Chondrocyte (in vitro differentiated cells): ENCODE results near the gene PGBD1. TPM values are rescaled to one million over a fixed set of nuclear protein-coding genes. Genes with fewer than 3 reads are reported as not detected.

ENCODE experiments used
- DNase-seq: peaks from one replicate; pipeline ENCODE4 v3.0.0; 2021; ENCODE audit warnings: mixed read lengths, low spot score
- H3K27ac Mint-ChIP-seq: one replicate; pipeline ENCODE4 v1.8.0; 2021; ENCODE audit warnings: mild to moderate bottlenecking, moderate library complexity, mixed read lengths; ENCODE audit not compliant: unreplicated experiment
- H3K27me3 Mint-ChIP-seq: 2 replicates; pipeline ENCODE4 v1.8.0; 2021; ENCODE audit warnings: low read depth, mixed read lengths
- H3K36me3 Mint-ChIP-seq: 2 replicates; pipeline ENCODE4 v1.8.0; 2021; ENCODE audit warnings: low read depth, mixed read lengths
- H3K4me1 Mint-ChIP-seq: 2 replicates; pipeline ENCODE4 v1.8.0; 2021; ENCODE audit warnings: low read depth, mild to moderate bottlenecking, mixed read lengths
- H3K4me3 Mint-ChIP-seq: one replicate; pipeline ENCODE4 v1.8.0; 2021; ENCODE audit warnings: mild to moderate bottlenecking, moderate library complexity, mixed read lengths; ENCODE audit not compliant: unreplicated experiment
- H3K9me3 Mint-ChIP-seq: 2 replicates; pipeline ENCODE4 v1.8.0; 2021; ENCODE audit warnings: low read depth, mixed read lengths
- total RNA-seq: library from RNA; stranded (reverse); gene quantifications from 3 replicates; pipeline ENCODE4 v1.2.1, GENCODE V29; 2021
- TF ChIP-seq, protein P1 (sequence below): fragments of 200-600 bp; sonication (generic); IDR thresholded peaks from 2 replicates; pipeline ENCODE4 v1.5.0; 2021; ENCODE audit warnings: antibody characterized with exemption, mild to moderate bottlenecking, moderate library complexity

PGBD1 gene
- total RNA-seq, 1 donor from 2014 or later: 8.5 TPM

GRCh38 chr6:28347119-28347518 is 65.7 kb downstream of the PGBD1 start:
- H3K36me3 Mint-ChIP-seq: no peaks in the 10 kb centered on the region
- peaks cover 28% of the 10 kb centered on the region for H3K4me1 Mint-ChIP-seq
- TF ChIP-seq, protein P1, sequence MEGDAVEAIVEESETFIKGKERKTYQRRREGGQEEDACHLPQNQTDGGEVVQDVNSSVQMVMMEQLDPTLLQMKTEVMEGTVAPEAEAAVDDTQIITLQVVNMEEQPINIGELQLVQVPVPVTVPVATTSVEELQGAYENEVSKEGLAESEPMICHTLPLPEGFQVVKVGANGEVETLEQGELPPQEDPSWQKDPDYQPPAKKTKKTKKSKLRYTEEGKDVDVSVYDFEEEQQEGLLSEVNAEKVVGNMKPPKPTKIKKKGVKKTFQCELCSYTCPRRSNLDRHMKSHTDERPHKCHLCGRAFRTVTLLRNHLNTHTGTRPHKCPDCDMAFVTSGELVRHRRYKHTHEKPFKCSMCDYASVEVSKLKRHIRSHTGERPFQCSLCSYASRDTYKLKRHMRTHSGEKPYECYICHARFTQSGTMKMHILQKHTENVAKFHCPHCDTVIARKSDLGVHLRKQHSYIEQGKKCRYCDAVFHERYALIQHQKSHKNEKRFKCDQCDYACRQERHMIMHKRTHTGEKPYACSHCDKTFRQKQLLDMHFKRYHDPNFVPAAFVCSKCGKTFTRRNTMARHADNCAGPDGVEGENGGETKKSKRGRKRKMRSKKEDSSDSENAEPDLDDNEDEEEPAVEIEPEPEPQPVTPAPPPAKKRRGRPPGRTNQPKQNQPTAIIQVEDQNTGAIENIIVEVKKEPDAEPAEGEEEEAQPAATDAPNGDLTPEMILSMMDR: no peak
- DNase-seq: no peak
- H3K27ac Mint-ChIP-seq: no peak overlapping the region
- H3K4me3 Mint-ChIP-seq: no peak overlapping the region
- peaks cover 26% of the 10 kb centered on the region for H3K27me3 Mint-ChIP-seq
- H3K9me3 Mint-ChIP-seq: no peaks in the 10 kb centered on the region

DNA sequence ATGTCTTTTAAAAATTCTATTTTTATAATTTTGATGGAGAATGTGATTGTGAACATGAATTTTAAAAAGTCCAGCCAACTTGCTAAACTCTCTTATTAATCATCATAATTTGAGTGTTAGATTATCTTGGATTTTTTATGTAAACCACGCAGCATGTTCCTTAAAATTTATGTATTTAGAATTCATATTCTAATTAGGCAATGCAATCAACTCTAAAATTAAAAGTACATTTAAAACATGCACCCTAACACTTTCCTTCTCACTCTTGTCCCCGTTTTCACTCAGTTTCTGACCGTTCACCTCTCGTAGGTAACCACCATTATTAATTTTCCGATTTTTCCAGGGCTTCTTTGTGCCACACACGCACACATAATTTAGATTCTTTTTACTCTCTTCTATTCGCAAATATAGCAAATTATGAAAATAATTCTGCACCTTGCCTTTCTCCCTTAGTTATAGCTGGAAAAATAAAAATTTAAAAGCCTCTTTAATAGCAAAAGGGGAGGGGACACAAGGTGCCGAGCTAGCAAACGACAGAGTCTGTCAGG is 68.0 kb downstream of the PGBD1 start:
- Mint-ChIP-seq H3K27me3 (peaks cover 24% of the 10 kb centered on the region), H3K4me1 (peaks cover 33% of the 10 kb centered on the region)
- no peak for DNase-seq

DNA sequence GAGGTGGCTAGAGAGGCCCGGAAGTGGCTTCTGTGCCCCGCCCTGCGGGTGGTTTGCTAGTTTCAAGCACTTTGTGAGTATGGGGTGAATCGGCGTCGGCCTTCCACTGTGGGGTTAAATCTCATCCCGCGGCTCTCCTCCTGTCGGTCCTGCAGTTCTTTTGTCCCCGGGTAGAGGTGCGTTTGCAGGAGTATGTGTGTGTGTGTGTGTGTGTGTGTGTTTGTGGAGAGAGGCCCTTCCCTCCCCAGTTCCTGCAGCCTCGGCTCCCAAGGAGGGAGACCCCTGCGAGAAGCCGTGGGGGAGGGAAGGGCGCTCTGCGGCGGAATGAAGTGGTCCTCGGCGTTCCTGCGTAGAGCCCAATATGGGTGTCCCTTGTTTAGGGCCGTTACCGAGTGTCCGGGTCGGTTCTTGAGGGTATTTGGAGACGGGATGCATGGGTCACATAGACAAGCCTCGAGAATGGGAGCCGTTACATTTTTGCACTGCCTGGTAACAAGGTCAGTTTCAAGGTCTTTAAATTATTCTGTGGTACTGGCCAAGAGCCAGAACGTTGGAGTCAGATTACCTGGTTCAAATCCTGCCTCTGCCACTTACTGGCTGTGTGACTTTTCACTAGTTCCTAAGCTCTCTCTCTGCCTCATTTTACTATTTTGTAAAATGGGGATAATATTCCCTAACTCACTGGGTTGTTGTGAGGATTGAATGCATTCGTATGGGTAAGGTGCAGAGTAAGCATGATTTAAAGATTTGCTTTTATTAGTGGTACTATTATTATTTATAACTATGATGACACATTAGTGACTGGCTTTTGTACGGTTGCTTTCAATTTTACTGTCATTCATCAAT is 68.7 kb downstream of the PGBD1 start, which contains the start of gene ZKSCAN3:
ZKSCAN3 (plus strand) TSS at position 56 of the 846 bp plus-strand sequence. CDS start 9,640 bp downstream, outside the sequence.
- Mint-ChIP-seq H3K27ac (peak within 1 kb of the TSS; percentile 91), H3K9me3 (no peaks in the 10 kb centered on the region), H3K36me3 (no peaks in the 10 kb centered on the region), H3K4me3 (peak within 1 kb of the TSS; percentile 95), H3K4me1 (peaks cover 34% of the 10 kb centered on the region), H3K27me3 (peaks cover 20% of the 10 kb centered on the region)
- TF ChIP-seq, protein P1: no peak
- DNase-seq: no peak

More for the DNA sequence above, 68.0 kb downstream of the PGBD1 start:
- H3K4me3 Mint-ChIP-seq: peak overlapping the region; percentile 95
- no peaks in the 10 kb centered on the region for H3K36me3 Mint-ChIP-seq
- TF ChIP-seq, protein P1: no peak
- peak overlapping the region; percentile 91 for H3K27ac Mint-ChIP-seq
- no peaks in the 10 kb centered on the region for H3K9me3 Mint-ChIP-seq

GRCh38 chr6:28351087-28351486 is 69.7 kb downstream of the PGBD1 start:
- no peaks in the 10 kb centered on the region for H3K9me3 Mint-ChIP-seq
- H3K36me3 Mint-ChIP-seq: no peaks in the 10 kb centered on the region
- no peak for DNase-seq
- TF ChIP-seq, protein P1: no peak
- peaks cover 42% of the 10 kb centered on the region for H3K4me1 Mint-ChIP-seq
- H3K27me3 Mint-ChIP-seq: peaks cover 11% of the 10 kb centered on the region
- H3K27ac Mint-ChIP-seq: peak overlapping the region; percentile 22
- peak overlapping the region; percentile 95 for H3K4me3 Mint-ChIP-seq

DNA sequence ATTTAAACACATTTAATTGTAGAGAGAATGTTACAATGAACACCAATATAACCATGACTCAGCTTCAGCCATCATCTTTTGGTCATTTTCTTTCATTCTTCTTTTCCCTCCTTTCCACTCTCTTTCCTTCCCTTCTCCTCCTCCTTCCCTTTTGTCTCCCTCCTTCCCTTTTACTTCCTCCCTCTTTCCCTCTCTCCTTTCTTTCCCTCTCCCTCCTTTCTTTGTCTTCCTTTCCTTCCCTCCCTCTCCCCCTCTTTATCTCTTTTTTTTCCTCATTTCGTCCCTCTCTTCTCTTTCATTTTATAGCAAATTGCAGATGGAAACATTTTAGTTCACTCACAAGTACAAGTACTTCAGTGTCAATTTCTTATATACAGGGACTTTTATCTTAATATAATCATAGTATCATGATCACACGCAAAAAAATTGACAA is 70.1 kb downstream of the PGBD1 start:
- TF ChIP-seq, protein P1: no peak
- Mint-ChIP-seq H3K36me3 (no peaks in the 10 kb centered on the region), H3K4me1 (peaks cover 46% of the 10 kb centered on the region), H3K9me3 (no peaks in the 10 kb centered on the region), H3K4me3 (peak overlapping the region; percentile 95), H3K27me3 (peaks cover 8% of the 10 kb centered on the region), H3K27ac (peak overlapping the region; percentile 57)
- no peak for DNase-seq
